SK-N-SH (cell line): ENCODE results near the gene PCBP4. TPM values are rescaled to one million over a fixed set of nuclear protein-coding genes. Genes with fewer than 3 reads are reported as not detected.

ENCODE experiments used
- CTCF ChIA-PET: fragments of 300-600, 350-600 bp; formaldehyde crosslinking; extraction: SDS; loops from one replicate; lab custom pipeline; 2021; lab: Yijun Ruan, JAX
- POLR2A ChIA-PET: fragments of 350-600 bp; sonication (Branson Sonifier 250); formaldehyde crosslinking; extraction: SDS; loops from one replicate; lab custom pipeline; 2020; ENCODE audit warnings: antibody characterized with exemption, inconsistent platforms; lab: Yijun Ruan, JAX
- DNase-seq: peaks from one replicate; pipeline ENCODE4 v3.0.0; 2012
- H2AFZ ChIP-seq: fragments of 200-600 bp; sonication (generic); 2 replicates; pipeline ENCODE4 v1.8.1; 2016; ENCODE audit warnings: antibody characterized with exemption, mild to moderate bottlenecking, low read depth
- H3F3A ChIP-seq: fragments of 200-600 bp; sonication (generic); replicated peaks from 2 replicates; pipeline ENCODE3; 2016; ENCODE audit warnings: antibody characterized with exemption, mild to moderate bottlenecking; ENCODE audit not compliant: insufficient read depth
- H3K27ac ChIP-seq, 2 experiments: fragments of 200-500 bp in 1 of 2; fragments of 200-600 bp in 1 of 2; sonication (Bioruptor generic) in 1 of 2; sonication (generic), shearing (Covaris generic) in 1 of 2; 2 replicates each; pipeline versions ENCODE4 v1.5.1 to v1.6.1; 2014 to 2016; ENCODE audit warnings: low read depth in 2 of 2, inconsistent platforms in 1 of 2, low read length in 1 of 2, mild to moderate bottlenecking in 1 of 2, mixed read lengths in 1 of 2
- H3K27me3 ChIP-seq: fragments of 200-600 bp; sonication (generic), shearing (Covaris generic); 2 replicates; pipeline ENCODE4 v1.6.1; 2016; ENCODE audit warnings: mixed run types; ENCODE audit not compliant: insufficient read depth
- H3K36me3 ChIP-seq, 2 experiments: fragments of 200-500 bp in 1 of 2; fragments of 200-600 bp in 1 of 2; sonication (Bioruptor generic) in 1 of 2; sonication (generic) in 1 of 2; replicated peaks in 1 of 2; 2 replicates each; pipeline versions ENCODE3 to v1.5.1; 2014 to 2016; ENCODE audit warnings: low read length in 1 of 2, mild to moderate bottlenecking in 1 of 2; ENCODE audit not compliant: insufficient read depth in 2 of 2, control insufficient read depth in 1 of 2
- H3K4me1 ChIP-seq, 2 experiments: fragments of 200-500 bp in 1 of 2; fragments of 200-600 bp in 1 of 2; sonication (Bioruptor generic) in 1 of 2; sonication (generic), shearing (Covaris generic) in 1 of 2; 2 replicates each; pipeline versions ENCODE4 v1.5.1 to v1.6.1; 2014 to 2016; ENCODE audit warnings: low read depth in 1 of 2, low read length in 1 of 2, mixed run types in 1 of 2; ENCODE audit not compliant: insufficient read depth in 2 of 2, control insufficient read depth in 1 of 2
- H3K4me2 ChIP-seq: fragments of 200-600 bp; sonication (generic), shearing (Covaris generic); 2 replicates; pipeline ENCODE4 v1.6.1; 2017; ENCODE audit warnings: mixed run types
- H3K4me3 ChIP-seq, 2 experiments: fragments of 200-500 bp in 1 of 2; fragments of 200-600 bp in 1 of 2; sonication (Bioruptor generic) in 1 of 2; sonication (generic), shearing (Covaris generic) in 1 of 2; 2 replicates each; pipeline versions ENCODE4 v1.5.1 to v1.8.1; 2014 to 2016; ENCODE audit warnings: low read depth in 2 of 2, inconsistent platforms in 1 of 2, low read length in 1 of 2, mild to moderate bottlenecking in 1 of 2, mixed read lengths in 1 of 2, moderate library complexity in 1 of 2
- H3K79me2 ChIP-seq: fragments of 200-600 bp; sonication (generic); 2 replicates; pipeline ENCODE4 v1.8.1; 2017; ENCODE audit warnings: mild to moderate bottlenecking; ENCODE audit not compliant: insufficient read depth
- H3K9ac ChIP-seq: fragments of 200-600 bp; sonication (generic); 2 replicates; pipeline ENCODE4 v1.6.1; 2017; ENCODE audit warnings: mixed run types
- H3K9me2 ChIP-seq: fragments of 200-600 bp; sonication (generic); 2 replicates; pipeline ENCODE4 v1.6.1; 2017; ENCODE audit warnings: mixed run types
- H3K9me3 ChIP-seq: fragments of 200-600 bp; sonication (generic); 2 replicates; pipeline ENCODE4 v1.6.1; 2017; ENCODE audit warnings: mixed run types, mild to moderate bottlenecking, moderate library complexity
- H4K20me1 ChIP-seq: fragments of 200-600 bp; sonication (generic); 2 replicates; pipeline ENCODE4 v1.6.1; 2017; ENCODE audit warnings: mild to moderate bottlenecking, mixed run types; ENCODE audit not compliant: insufficient read depth
- CHD2 ChIP-seq: fragments of 150-350 bp; IDR thresholded peaks from 2 replicates; pipeline ENCODE4 v1.6.1; 2018; ENCODE audit warnings: low read length; ENCODE audit not compliant: partially characterized antibody
- CTCF ChIP-seq: fragments of 200-600 bp; sonication (generic); IDR thresholded peaks from 2 replicates; pipeline ENCODE4 v1.6.1; 2017; ENCODE audit warnings: antibody characterized with exemption, mild to moderate bottlenecking, moderate library complexity
- ELF1 ChIP-seq: IDR thresholded peaks from 2 replicates; pipeline ENCODE4 v1.4.0; 2012
- EP300 ChIP-seq, 2 experiments: IDR thresholded peaks; 2 replicates each; pipeline versions ENCODE4 v1.4.0 to v1.6.1; 2012; ENCODE audit warnings: borderline replicate concordance in 1 of 2, low read depth in 1 of 2, low read length in 1 of 2
- EZH2phosphoT487 ChIP-seq: fragments of 200-600 bp; sonication (generic); IDR thresholded peaks from 2 replicates; pipeline ENCODE4 v1.6.1; 2017; ENCODE audit warnings: low read depth, mixed run types, mild to moderate bottlenecking, antibody characterized with exemption, moderate library complexity, borderline replicate concordance
- FOSL2 ChIP-seq: IDR thresholded peaks from 2 replicates; pipeline ENCODE4 v1.4.0; 2012; ENCODE audit warnings: low read depth, mild to moderate bottlenecking, moderate library complexity, borderline replicate concordance
- FOXJ3 ChIP-seq: sonication (generic); formaldehyde crosslinking; IDR thresholded peaks from 2 replicates; pipeline ENCODE4 v1.5.1; 2020; ENCODE audit warnings: mild to moderate bottlenecking, missing genetic modification reagents
- JUND ChIP-seq: IDR thresholded peaks from 2 replicates; pipeline ENCODE4 v1.4.0; 2012
- MEF2A ChIP-seq: IDR thresholded peaks from 2 replicates; pipeline ENCODE4 v1.4.0; 2012; ENCODE audit warnings: low read depth, borderline replicate concordance
- MXI1 ChIP-seq: IDR thresholded peaks from 2 replicates; pipeline ENCODE4 v1.6.1; 2012; ENCODE audit warnings: mild to moderate bottlenecking, low read depth, low read length, improper control_type of control experiment
- NRF1 ChIP-seq: IDR thresholded peaks from 2 replicates; pipeline ENCODE4 v1.6.1; 2012; ENCODE audit warnings: low read depth, mild to moderate bottlenecking, low read length
- POLR2AphosphoS5 ChIP-seq: IDR thresholded peaks from 2 replicates; pipeline ENCODE4 v1.6.1; 2012; ENCODE audit warnings: low read depth, low read length
- RAD21 ChIP-seq: IDR thresholded peaks from 2 replicates; pipeline ENCODE4 v1.6.1; 2012; ENCODE audit warnings: mild to moderate bottlenecking, low read length
- RCOR1 ChIP-seq: fragments of 150-350 bp; IDR thresholded peaks from 2 replicates; pipeline ENCODE4 v1.6.1; 2017; ENCODE audit warnings: antibody characterized with exemption, low read length
- REST ChIP-seq: IDR thresholded peaks from 2 replicates; pipeline ENCODE4 v1.6.1; 2012; ENCODE audit warnings: mild to moderate bottlenecking, low read depth, low read length, moderate library complexity
- RFX5 ChIP-seq: IDR thresholded peaks from 2 replicates; pipeline ENCODE4 v1.6.1; 2012; ENCODE audit warnings: mild to moderate bottlenecking, improper control_type of control experiment, low read length
- SMC3 ChIP-seq: IDR thresholded peaks from 2 replicates; pipeline ENCODE4 v1.6.1; 2012; ENCODE audit warnings: low read depth, low read length, improper control_type of control experiment
- USF2 ChIP-seq: fragments of 150-350 bp; IDR thresholded peaks from 2 replicates; pipeline ENCODE4 v1.6.1; 2017; ENCODE audit warnings: antibody characterized with exemption, low read length, low read depth, borderline replicate concordance
- ZBTB33 ChIP-seq: IDR thresholded peaks from 2 replicates; pipeline ENCODE4 v1.4.0; 2012; ENCODE audit warnings: low read depth, borderline replicate concordance
- WGBS: methylation state at CpG from one replicate; pipeline ENCODE4 v1.1.6; 2017; ENCODE audit warnings: low lambda C conversion rate; 5-methylcytosine and 5-hydroxymethylcytosine counted together
- polyA plus RNA-seq, 3 experiments: library from polyadenylated mRNA; depleted of rRNA; stranded (reverse); fragments of >200 nt; gene quantifications; 2 replicates each; pipeline ENCODE4 v1.2.3, GENCODE V29; 2012

PCBP4 gene
- polyA plus RNA-seq, 1 of the 3 experiments (the other 2 are of a cell fraction) = 97.4 TPM

GRCh38 chr3:52004163-52004787, 37.0 kb upstream of the PCBP4 start:
- POLR2A ChIA-PET = interaction anchor here (0.8 to 6.2 kb wide), 16 partner anchors 8 to 150 kb away, joined by 3 to 144 read pairs (median 8); partner anchors contain the start of genes DUSP7, POC1A and RPL29
- no peaks in the 10 kb centered on the region for H3K79me2 ChIP-seq
- WGBS = 72% methylated on average over 15 of the region's 16 CpGs
- H3K4me2 ChIP-seq = no peak overlapping the region
- TF ChIP-seq ELF1 (no peak), POLR2AphosphoS5 (no peak), EZH2phosphoT487 (no peak), CHD2 (no peak), USF2 (no peak), ZBTB33 (no peak), FOXJ3 (no peak), FOSL2 (no peak), MXI1 (peak; percentile 22; the same call in 1 of the 2 replicates), REST (no peak), SMC3 (peak; percentile 94), MEF2A (no peak), RCOR1 (peak; percentile 46; the same call in 1 of the 2 replicates), JUND (no peak), RAD21 (peak; percentile 99), CTCF (peak; percentile 61), NRF1 (no peak), RFX5 (no peak), EP300 (IDR thresholded peaks at IDR 0.05; ENCODE audit: borderline replicate concordance in 1 of 2, low read depth in 1 of 2, low read length in 1 of 2) (no peak; a peak in 1 of 4 replicates)
- no peak overlapping the region for H2AFZ ChIP-seq
- CTCF ChIA-PET = interaction anchor here (0.6 to 24.7 kb wide), 56 partner anchors 9 to 332 kb away, joined by 3 to 983 read pairs (median 4); partner anchors contain the start of genes ABHD14A, ABHD14B, ACY1 and DUSP7
- DNase-seq = peak; percentile 88
- H3K27ac ChIP-seq = peak overlapping the region in 1 of 2 experiments; percentile 99; a peak in 2 of 4 replicates
- no peaks in the 10 kb centered on the region for H3K9me2 ChIP-seq
- H3K4me1 ChIP-seq = peaks cover 20 to 62% of the 10 kb centered on the region in 2 experiments
- H3F3A ChIP-seq = peaks cover 3% of the 10 kb centered on the region
- no peaks in the 10 kb centered on the region for H3K27me3 ChIP-seq
- no peaks in the 10 kb centered on the region for H3K36me3 ChIP-seq
- H4K20me1 ChIP-seq = no peaks in the 10 kb centered on the region
- H3K4me3 ChIP-seq = no peak overlapping the region
- H3K9ac ChIP-seq = no peak overlapping the region
- no peaks in the 10 kb centered on the region for H3K9me3 ChIP-seq
